ENCODE data around the gene C1QTNF5. TPM values are rescaled to one million over a fixed set of nuclear protein-coding genes. Genes with fewer than 3 reads are reported as not detected.

C1QTNF5 gene
- total and polyA plus RNA-seq, 4 donors: 1.9 to 6.4 (median 3.3) TPM

DNA sequence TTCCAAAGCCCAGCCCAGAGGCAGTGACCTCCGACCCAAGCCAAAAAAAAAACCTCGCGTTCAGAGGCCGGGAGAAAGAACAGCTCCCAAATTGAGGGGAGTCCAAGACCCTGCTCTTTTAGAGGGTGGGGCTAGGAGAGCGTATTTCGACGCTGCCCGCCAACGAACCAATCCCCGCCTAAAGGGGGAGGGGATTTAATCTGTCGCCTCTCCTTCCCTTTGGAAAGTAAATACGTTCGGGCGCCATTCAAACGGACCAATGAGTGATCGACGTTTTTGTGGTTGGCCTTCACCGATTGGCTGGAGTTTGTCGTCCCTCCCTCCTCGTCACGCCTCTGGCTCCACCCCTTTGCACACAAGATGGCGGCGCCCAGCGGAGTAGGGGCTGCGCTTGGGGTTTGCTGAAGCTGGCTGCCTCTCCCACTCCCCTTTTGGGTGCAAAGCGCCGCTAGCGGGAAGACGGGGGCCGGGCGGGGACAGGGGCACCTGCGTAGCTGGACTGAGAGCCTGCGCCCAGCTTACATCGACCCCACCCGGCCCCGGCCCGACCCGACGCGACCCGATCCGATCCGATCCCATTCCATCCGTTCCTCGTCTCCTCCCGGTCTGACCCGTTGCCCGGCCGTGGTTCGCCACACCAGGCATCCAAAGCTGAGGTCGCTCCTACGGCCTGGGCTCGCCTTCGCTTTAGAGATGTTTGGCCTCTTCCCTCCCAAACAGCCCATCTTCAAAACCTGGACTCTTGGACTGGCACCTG is 6.3 kb downstream of the C1QTNF5 start, which contains the start of gene RNF26:
TSS of gene RNF26 (plus strand) at position 354 of the 757 bp plus-strand sequence. CDS start 596 bp downstream, outside the sequence.
- H3K27ac ChIP-seq (ENCODE audit: low read depth in 1 of 2, low read length in 2 of 2): peak within 1 kb of the TSS; percentile 73 to 75
- H3K27me3 ChIP-seq (ENCODE audit: control insufficient read depth in 4 of 4, insufficient read depth in 4 of 4, low read length in 3 of 4): peaks cover 0 to 2% (median 0%) of the 10 kb centered on the region in 4 donors
- under 1% methylated on average over 54 of the region's 54 CpGs for WGBS
- peak; percentile 96 for DNase-seq (ENCODE audit: low spot score)
- peaks cover 6 to 31% (median 20%) of the 10 kb centered on the region in 4 donors for H3K4me1 ChIP-seq (ENCODE audit: control insufficient read depth in 4 of 4, insufficient read depth in 4 of 4, low read length in 3 of 4)
- peak within 1 kb of the TSS; percentile 17 to 73 for H3K9ac ChIP-seq (ENCODE audit: low read depth in 1 of 2, low read length in 2 of 2)
- TF ChIP-seq, protein P1, sequence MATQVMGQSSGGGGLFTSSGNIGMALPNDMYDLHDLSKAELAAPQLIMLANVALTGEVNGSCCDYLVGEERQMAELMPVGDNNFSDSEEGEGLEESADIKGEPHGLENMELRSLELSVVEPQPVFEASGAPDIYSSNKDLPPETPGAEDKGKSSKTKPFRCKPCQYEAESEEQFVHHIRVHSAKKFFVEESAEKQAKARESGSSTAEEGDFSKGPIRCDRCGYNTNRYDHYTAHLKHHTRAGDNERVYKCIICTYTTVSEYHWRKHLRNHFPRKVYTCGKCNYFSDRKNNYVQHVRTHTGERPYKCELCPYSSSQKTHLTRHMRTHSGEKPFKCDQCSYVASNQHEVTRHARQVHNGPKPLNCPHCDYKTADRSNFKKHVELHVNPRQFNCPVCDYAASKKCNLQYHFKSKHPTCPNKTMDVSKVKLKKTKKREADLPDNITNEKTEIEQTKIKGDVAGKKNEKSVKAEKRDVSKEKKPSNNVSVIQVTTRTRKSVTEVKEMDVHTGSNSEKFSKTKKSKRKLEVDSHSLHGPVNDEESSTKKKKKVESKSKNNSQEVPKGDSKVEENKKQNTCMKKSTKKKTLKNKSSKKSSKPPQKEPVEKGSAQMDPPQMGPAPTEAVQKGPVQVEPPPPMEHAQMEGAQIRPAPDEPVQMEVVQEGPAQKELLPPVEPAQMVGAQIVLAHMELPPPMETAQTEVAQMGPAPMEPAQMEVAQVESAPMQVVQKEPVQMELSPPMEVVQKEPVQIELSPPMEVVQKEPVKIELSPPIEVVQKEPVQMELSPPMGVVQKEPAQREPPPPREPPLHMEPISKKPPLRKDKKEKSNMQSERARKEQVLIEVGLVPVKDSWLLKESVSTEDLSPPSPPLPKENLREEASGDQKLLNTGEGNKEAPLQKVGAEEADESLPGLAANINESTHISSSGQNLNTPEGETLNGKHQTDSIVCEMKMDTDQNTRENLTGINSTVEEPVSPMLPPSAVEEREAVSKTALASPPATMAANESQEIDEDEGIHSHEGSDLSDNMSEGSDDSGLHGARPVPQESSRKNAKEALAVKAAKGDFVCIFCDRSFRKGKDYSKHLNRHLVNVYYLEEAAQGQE (IDR thresholded peaks at IDR 0.05): peak; percentile 40
- peak in 1 of 2 donors; percentile 30 for TF ChIP-seq HNF4A (conservative IDR thresholded peaks at IDR 0.05)
- TF ChIP-seq FOXA2 (IDR thresholded peaks at IDR 0.05): peak; percentile 88
- peak; percentile 99 for TF ChIP-seq YY1 (IDR thresholded peaks at IDR 0.05)
- peak; percentile 75 for TF ChIP-seq SP1 (IDR thresholded peaks at IDR 0.05)
- TF ChIP-seq JUND (IDR thresholded peaks at IDR 0.05): no peak
- TF ChIP-seq RAD21 (IDR thresholded peaks at IDR 0.05): no peak
- peak; percentile 78 for TF ChIP-seq FOXA1 (IDR thresholded peaks at IDR 0.05)
- no peak for TF ChIP-seq HNF4G (IDR thresholded peaks at IDR 0.05)
- TF ChIP-seq, protein P2, sequence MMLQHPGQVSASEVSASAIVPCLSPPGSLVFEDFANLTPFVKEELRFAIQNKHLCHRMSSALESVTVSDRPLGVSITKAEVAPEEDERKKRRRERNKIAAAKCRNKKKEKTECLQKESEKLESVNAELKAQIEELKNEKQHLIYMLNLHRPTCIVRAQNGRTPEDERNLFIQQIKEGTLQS (IDR thresholded peaks at IDR 0.05): no peak
- peak in 1 of 2 donors; percentile 30 for TF ChIP-seq RXRA (IDR thresholded peaks at IDR 0.05)
- H3K9me3 ChIP-seq (ENCODE audit: control insufficient read depth in 4 of 4, low read length in 3 of 4): no peaks in the 10 kb centered on the region
- H3K4me3 ChIP-seq (ENCODE audit: low read depth in 1 of 3, low read length in 3 of 3): peak within 1 kb of the TSS; percentile 69 to 84 (median 75)
- no peaks in the 10 kb centered on the region for H3K36me3 ChIP-seq (ENCODE audit: control insufficient read depth in 4 of 4, insufficient read depth in 3 of 4, low read depth in 1 of 4, low read length in 3 of 4)

DNA sequence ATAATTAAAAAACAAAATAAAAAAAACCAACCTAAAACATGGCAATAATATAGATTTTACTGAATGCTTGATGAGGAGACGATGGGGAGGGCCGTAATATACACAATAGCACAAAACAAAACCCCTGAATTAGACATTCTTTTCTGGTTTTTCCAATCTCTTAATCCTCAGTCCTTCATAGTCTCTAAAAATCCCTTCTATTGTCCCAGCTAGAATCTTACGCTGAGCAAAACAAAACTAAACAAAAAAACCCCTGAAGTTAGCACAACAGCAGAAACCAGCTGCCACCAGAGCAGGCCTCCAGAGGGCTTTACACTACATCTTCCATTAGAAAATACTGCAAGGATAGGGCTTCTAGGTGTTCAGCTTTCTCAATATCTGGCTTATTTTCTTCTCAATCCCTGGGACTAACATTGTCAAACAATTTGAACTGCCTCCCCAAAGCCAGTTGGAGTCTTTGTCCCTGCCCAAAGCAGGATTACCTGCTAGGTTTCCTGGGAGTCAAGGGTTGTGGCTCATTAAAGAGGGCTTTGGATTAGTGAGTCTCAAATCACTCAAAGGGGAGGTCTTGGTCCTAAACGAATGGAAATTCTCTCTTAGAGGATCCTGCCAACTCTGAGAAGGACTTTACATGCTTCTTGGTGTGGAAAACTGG is 8.4 kb downstream of the C1QTNF5 start:
- H3K9ac ChIP-seq (ENCODE audit: low read depth in 1 of 2, low read length in 2 of 2): no peak overlapping the region
- no peaks in the 10 kb centered on the region for H3K9me3 ChIP-seq (ENCODE audit: control insufficient read depth in 4 of 4, low read length in 3 of 4)
- peaks cover 6 to 21% (median 14%) of the 10 kb centered on the region in 4 donors for H3K4me1 ChIP-seq (ENCODE audit: control insufficient read depth in 4 of 4, insufficient read depth in 4 of 4, low read length in 3 of 4)
- H3K27me3 ChIP-seq (ENCODE audit: control insufficient read depth in 4 of 4, insufficient read depth in 4 of 4, low read length in 3 of 4): no peaks in the 10 kb centered on the region
- H3K36me3 ChIP-seq (ENCODE audit: control insufficient read depth in 4 of 4, insufficient read depth in 3 of 4, low read depth in 1 of 4, low read length in 3 of 4): no peaks in the 10 kb centered on the region
- no peak for DNase-seq (ENCODE audit: low spot score)
- 79% methylated on average over 4 of the region's 4 CpGs for WGBS
- H3K4me3 ChIP-seq (ENCODE audit: low read depth in 1 of 3, low read length in 3 of 3): no peak overlapping the region
- H3K27ac ChIP-seq (ENCODE audit: low read depth in 1 of 2, low read length in 2 of 2): no peak overlapping the region
- TF ChIP-seq YY1 (IDR thresholded peaks at IDR 0.05) (no peak), SP1 (IDR thresholded peaks at IDR 0.05) (no peak), NR2F2 (IDR thresholded peaks at IDR 0.05) (no peak), FOXA1 (IDR thresholded peaks at IDR 0.05) (no peak), RXRA (IDR thresholded peaks at IDR 0.05) (no peak), FOXA2 (IDR thresholded peaks at IDR 0.05) (no peak), TAF1 (conservative IDR thresholded peaks at IDR 0.05) (no peak), JUND (IDR thresholded peaks at IDR 0.05) (no peak), HNF4G (IDR thresholded peaks at IDR 0.05) (no peak), EGR1 (IDR thresholded peaks at IDR 0.05; ENCODE audit: low read depth in 2 of 2) (no peak), RAD21 (IDR thresholded peaks at IDR 0.05) (no peak), HNF4A (conservative IDR thresholded peaks at IDR 0.05) (no peak), GABPA (IDR thresholded peaks at IDR 0.05 in 1 of 2, conservative IDR thresholded peaks at IDR 0.05 in 1 of 2) (no peak)
- TF ChIP-seq, protein P3, sequence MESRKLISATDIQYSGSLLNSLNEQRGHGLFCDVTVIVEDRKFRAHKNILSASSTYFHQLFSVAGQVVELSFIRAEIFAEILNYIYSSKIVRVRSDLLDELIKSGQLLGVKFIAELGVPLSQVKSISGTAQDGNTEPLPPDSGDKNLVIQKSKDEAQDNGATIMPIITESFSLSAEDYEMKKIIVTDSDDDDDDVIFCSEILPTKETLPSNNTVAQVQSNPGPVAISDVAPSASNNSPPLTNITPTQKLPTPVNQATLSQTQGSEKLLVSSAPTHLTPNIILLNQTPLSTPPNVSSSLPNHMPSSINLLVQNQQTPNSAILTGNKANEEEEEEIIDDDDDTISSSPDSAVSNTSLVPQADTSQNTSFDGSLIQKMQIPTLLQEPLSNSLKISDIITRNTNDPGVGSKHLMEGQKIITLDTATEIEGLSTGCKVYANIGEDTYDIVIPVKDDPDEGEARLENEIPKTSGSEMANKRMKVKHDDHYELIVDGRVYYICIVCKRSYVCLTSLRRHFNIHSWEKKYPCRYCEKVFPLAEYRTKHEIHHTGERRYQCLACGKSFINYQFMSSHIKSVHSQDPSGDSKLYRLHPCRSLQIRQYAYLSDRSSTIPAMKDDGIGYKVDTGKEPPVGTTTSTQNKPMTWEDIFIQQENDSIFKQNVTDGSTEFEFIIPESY (IDR thresholded peaks at IDR 0.05): no peak
- TF ChIP-seq, protein P2 (IDR thresholded peaks at IDR 0.05): no peak
- TF ChIP-seq, protein P4, sequence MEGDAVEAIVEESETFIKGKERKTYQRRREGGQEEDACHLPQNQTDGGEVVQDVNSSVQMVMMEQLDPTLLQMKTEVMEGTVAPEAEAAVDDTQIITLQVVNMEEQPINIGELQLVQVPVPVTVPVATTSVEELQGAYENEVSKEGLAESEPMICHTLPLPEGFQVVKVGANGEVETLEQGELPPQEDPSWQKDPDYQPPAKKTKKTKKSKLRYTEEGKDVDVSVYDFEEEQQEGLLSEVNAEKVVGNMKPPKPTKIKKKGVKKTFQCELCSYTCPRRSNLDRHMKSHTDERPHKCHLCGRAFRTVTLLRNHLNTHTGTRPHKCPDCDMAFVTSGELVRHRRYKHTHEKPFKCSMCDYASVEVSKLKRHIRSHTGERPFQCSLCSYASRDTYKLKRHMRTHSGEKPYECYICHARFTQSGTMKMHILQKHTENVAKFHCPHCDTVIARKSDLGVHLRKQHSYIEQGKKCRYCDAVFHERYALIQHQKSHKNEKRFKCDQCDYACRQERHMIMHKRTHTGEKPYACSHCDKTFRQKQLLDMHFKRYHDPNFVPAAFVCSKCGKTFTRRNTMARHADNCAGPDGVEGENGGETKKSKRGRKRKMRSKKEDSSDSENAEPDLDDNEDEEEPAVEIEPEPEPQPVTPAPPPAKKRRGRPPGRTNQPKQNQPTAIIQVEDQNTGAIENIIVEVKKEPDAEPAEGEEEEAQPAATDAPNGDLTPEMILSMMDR (IDR thresholded peaks at IDR 0.05; ENCODE audit: low read depth, low read length, missing input control): no peak
- TF ChIP-seq, protein P1 (IDR thresholded peaks at IDR 0.05): no peak
